ENCODE results near the gene CPSF3. TPM values are rescaled to one million over a fixed set of nuclear protein-coding genes. Genes with fewer than 3 reads are reported as not detected.

Gene CPSF3
- total RNA-seq, 2 experiments from 2014 or later = 13.2 to 13.8 TPM

- POLR2A ChIA-PET = no interaction called here
- Histone ChIP-seq H3K9me3 (ENCODE audit: control insufficient read depth in 1 of 2, insufficient read depth in 1 of 2, low read length in 2 of 2) (no peaks in the 10 kb centered on the region), H3K4me3 (ENCODE audit: low read length) (no peak overlapping the region), H3K36me3 (ENCODE audit: insufficient read depth, low read length) (peaks cover 36% of the 10 kb centered on the region), H3K4me1 (ENCODE audit: insufficient read depth, low read length) (no peaks in the 10 kb centered on the region), H3K27me3 (ENCODE audit: control insufficient read depth in 1 of 2, insufficient read depth in 2 of 2, low read length in 2 of 2) (no peaks in the 10 kb centered on the region), H3K27ac (ENCODE audit: low read depth in 1 of 2, low read length in 2 of 2) (no peak overlapping the region)
- Mint-ChIP-seq H3K4me1 (ENCODE audit: low read depth) (peaks cover 2% of the 10 kb centered on the region), H3K36me3 (ENCODE audit: low read depth) (peaks cover 41% of the 10 kb centered on the region), H3K27me3 (no peaks in the 10 kb centered on the region), H3K9me3 (no peaks in the 10 kb centered on the region), H3K27ac (no peak overlapping the region), H3K4me3 (no peak overlapping the region)
- no peak for DNase-seq
- CTCF ChIA-PET = no interaction called here
- intact Hi-C loops (cut with DNase I, micrococcal nuclease) = no loop called here
- no peak for TF ChIP-seq CTCF (IDR thresholded peaks at IDR 0.05)
- no peak for ATAC-seq (ENCODE audit: poor library complexity)
Measured at GRCh38 chr2:9405636-9406035, 17.8 kb upstream of the CPSF3 start.

DNA sequence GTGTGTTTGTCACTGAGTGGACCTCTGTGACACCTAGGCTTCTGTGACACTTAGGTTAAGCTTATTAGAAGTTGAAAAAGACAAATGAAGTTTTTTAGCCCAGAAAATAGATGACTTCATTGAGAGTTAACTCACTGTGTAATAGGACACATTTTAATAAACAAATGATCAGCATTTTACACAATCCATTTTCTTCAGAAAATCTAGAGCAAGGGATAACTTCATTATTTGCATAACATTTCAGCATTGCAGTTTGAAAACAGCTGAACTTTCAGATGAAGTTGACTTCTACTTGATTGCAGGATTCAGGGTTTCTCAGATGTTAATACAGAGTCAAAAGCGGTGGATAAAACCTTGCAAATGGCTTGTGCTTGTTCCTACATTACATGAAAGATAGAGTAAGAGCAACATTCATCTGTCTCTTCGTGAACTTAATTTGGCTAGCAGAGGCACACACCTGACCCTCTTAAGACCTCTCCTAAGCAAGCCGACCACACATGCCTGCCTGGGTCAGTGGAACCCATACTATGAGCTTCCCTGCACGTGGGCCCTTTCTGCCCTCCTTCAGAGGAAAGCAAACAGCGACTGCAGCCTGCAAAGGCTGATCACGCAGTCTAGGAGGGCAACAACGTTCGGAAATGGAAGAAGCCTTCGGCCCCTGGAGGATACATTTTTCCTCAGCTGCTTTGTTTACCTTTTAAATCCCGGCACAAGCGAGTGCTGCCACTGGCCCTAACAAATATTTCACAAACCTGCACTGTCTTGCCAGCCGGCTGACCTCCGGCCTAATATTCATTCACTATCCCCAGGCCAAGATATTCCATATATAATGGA lies 16.7 kb upstream of the CPSF3 start:
- peaks cover 49% of the 10 kb centered on the region for H3K36me3 Mint-ChIP-seq (ENCODE audit: low read depth)
- no peak overlapping the region for H3K4me3 ChIP-seq (ENCODE audit: low read length)
- ChIA-PET CTCF (no interaction called here), POLR2A (no interaction called here)
- no peak overlapping the region for H3K4me3 Mint-ChIP-seq
- DNase-seq (no peak), ATAC-seq (ENCODE audit: poor library complexity) (no peak)
- TF ChIP-seq CTCF (IDR thresholded peaks at IDR 0.05) = no peak
- no peaks in the 10 kb centered on the region for H3K9me3 ChIP-seq (ENCODE audit: control insufficient read depth in 1 of 2, insufficient read depth in 1 of 2, low read length in 2 of 2)
- H3K27me3 ChIP-seq (ENCODE audit: control insufficient read depth in 1 of 2, insufficient read depth in 2 of 2, low read length in 2 of 2) = no peaks in the 10 kb centered on the region
- H3K9me3 Mint-ChIP-seq = no peaks in the 10 kb centered on the region
- H3K27ac Mint-ChIP-seq = no peak overlapping the region
- no peaks in the 10 kb centered on the region for H3K27me3 Mint-ChIP-seq
- intact Hi-C loops (cut with DNase I, micrococcal nuclease) = no loop called here
- H3K4me1 ChIP-seq (ENCODE audit: insufficient read depth, low read length) = no peaks in the 10 kb centered on the region
- H3K4me1 Mint-ChIP-seq (ENCODE audit: low read depth) = no peaks in the 10 kb centered on the region
- peaks cover 39% of the 10 kb centered on the region for H3K36me3 ChIP-seq (ENCODE audit: insufficient read depth, low read length)
- H3K27ac ChIP-seq (ENCODE audit: low read depth in 1 of 2, low read length in 2 of 2) = no peak overlapping the region

GRCh38 chr2:9407363-9407811 lies 16.1 kb upstream of the CPSF3 start:
- ChIA-PET POLR2A (no interaction called here), CTCF (no interaction called here)
- Histone ChIP-seq H3K27ac (ENCODE audit: low read depth in 1 of 2, low read length in 2 of 2) (no peak overlapping the region), H3K9me3 (ENCODE audit: control insufficient read depth in 1 of 2, insufficient read depth in 1 of 2, low read length in 2 of 2) (no peaks in the 10 kb centered on the region), H3K36me3 (ENCODE audit: insufficient read depth, low read length) (peaks cover 42% of the 10 kb centered on the region), H3K27me3 (ENCODE audit: control insufficient read depth in 1 of 2, insufficient read depth in 2 of 2, low read length in 2 of 2) (no peaks in the 10 kb centered on the region), H3K4me3 (ENCODE audit: low read length) (no peak overlapping the region), H3K4me1 (ENCODE audit: insufficient read depth, low read length) (no peaks in the 10 kb centered on the region)
- TF ChIP-seq CTCF (IDR thresholded peaks at IDR 0.05) = no peak
- no peak for ATAC-seq (ENCODE audit: poor library complexity)
- no peak for DNase-seq
- Mint-ChIP-seq H3K27me3 (no peaks in the 10 kb centered on the region), H3K36me3 (ENCODE audit: low read depth) (peaks cover 55% of the 10 kb centered on the region), H3K4me3 (no peak overlapping the region), H3K4me1 (ENCODE audit: low read depth) (no peaks in the 10 kb centered on the region), H3K27ac (no peak overlapping the region), H3K9me3 (no peaks in the 10 kb centered on the region)
- intact Hi-C loops (cut with DNase I, micrococcal nuclease) = no loop called here

Data from CD4-positive, alpha-beta T cell (primary cell).